ENCODE data around the gene UTF1.

DNA sequence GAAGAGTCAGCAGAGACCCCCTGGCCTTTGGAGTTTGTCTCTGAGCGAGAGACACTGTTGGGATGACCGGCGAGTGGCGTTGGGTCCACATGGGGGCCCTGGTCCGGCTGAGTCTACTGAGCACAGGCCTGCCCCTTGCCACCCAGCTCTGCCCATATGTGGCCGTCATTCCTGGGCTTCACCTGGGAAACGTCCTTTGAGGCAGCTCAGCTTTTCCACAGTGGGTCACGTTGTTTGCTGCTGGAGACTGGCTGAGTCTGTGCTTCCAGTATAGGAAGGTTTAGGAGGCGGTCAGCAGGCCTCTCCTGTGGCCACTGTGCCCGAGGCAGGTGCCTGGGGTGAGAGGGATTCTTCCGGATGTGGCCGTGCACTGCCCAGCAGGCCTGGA lies 29.6 kb downstream of the UTF1 start:
- no peak for TF ChIP-seq MECOM (CRISPR knock-in tag; IDR thresholded peaks at IDR 0.05)
- TF ChIP-seq ZNF780A (CRISPR knock-in tag; IDR thresholded peaks at IDR 0.05) = no peak

Data from K562 (cell line).